ENCODE results near the gene AHSG. TPM values are rescaled to one million over a fixed set of nuclear protein-coding genes. Genes with fewer than 3 reads are reported as not detected.
"Not testable (repeated sequence)": the region's sequence is repeated elsewhere in the genome, so short reads cannot be mapped to it uniquely, and the experiment has no call there.

Gene AHSG
- total RNA-seq, 1 experiment from 2014 or later, result not detected

- DNase-seq (ENCODE audit: extremely low read depth, low read depth), result peak; percentile 59
Measured at GRCh38 chr3:186614597-186615483, 2.0 kb downstream of the AHSG start.

DNA sequence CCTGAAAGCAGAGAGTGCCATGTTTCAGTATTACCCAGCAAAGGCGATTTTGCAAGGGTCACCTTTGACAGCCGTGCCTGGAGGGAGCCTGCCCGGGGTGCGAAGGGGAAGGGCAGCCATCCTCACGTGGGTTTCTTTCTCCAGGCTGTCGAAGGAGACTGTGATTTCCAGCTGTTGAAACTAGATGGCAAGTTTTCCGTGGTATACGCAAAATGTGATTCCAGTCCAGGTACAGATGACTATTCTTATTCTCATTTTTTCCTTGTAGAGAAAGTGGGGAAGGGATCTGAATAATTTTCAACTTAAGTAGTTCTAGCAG is 3.4 kb downstream of the AHSG start:
- DNase-seq (ENCODE audit: extremely low read depth, low read depth), result no peak

DNA sequence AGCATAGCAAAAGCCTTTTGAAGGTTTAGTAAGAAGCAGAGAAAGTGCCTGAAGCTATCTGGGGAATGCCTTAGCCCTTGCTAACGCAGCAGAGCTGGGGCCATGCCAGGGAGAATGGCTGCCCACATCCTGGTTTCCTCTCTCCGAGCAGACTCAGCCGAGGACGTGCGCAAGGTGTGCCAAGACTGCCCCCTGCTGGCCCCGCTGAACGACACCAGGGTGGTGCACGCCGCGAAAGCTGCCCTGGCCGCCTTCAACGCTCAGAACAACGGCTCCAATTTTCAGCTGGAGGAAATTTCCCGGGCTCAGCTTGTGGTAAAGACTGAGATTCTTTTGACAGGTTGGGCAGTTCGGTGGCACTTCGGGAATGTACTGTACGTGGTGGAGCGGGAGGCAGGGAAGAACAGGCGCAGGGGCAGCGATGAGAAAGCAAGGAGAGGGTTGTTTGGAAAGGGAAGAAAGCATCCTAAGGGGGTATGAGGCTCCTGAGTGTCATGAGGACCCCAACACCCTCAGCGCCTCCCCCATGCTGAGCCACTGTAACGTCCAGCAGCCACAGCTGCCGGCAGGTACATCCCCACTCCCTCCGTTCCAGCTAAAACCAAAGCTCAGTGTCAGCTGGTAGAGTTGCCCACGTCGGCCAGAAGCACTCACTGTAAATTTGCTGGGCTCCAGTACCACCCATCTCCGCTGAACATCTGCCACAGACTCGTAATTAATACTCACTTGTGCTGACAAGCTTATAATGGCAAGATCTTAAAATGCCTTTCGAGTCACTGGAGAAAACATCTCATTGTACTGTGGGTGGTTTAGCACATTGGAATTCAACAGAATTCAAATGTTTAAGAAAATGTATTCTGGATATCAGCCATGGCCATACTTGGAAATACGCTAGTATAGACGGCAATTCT is 4.4 kb downstream of the AHSG start:
- DNase-seq (ENCODE audit: extremely low read depth, low read depth), result peak; percentile 79

GRCh38 chr3:186618318-186618938 is 5.6 kb downstream of the AHSG start:
- no peak for DNase-seq (ENCODE audit: extremely low read depth, low read depth)

DNA sequence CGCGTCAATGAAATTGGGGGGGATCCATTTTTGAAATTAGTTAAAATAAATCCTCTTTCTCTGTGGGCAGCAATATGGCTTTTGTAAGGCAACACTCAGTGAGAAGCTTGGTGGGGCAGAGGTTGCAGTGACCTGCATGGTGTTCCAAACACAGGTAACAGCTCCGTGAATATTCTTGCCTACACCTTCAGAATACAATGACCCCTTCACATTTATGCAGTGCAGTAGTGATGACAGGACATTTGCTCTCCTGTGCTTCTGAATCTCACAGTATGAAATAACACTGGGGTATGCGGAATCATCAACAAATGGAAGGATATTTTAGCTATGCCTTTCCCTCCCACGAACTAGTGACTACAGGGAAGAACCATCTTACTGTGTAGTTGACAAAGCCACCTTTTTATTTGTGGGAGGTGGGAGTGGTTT is 6.9 kb downstream of the AHSG start:
- DNase-seq (ENCODE audit: extremely low read depth, low read depth), result no peak

DNA sequence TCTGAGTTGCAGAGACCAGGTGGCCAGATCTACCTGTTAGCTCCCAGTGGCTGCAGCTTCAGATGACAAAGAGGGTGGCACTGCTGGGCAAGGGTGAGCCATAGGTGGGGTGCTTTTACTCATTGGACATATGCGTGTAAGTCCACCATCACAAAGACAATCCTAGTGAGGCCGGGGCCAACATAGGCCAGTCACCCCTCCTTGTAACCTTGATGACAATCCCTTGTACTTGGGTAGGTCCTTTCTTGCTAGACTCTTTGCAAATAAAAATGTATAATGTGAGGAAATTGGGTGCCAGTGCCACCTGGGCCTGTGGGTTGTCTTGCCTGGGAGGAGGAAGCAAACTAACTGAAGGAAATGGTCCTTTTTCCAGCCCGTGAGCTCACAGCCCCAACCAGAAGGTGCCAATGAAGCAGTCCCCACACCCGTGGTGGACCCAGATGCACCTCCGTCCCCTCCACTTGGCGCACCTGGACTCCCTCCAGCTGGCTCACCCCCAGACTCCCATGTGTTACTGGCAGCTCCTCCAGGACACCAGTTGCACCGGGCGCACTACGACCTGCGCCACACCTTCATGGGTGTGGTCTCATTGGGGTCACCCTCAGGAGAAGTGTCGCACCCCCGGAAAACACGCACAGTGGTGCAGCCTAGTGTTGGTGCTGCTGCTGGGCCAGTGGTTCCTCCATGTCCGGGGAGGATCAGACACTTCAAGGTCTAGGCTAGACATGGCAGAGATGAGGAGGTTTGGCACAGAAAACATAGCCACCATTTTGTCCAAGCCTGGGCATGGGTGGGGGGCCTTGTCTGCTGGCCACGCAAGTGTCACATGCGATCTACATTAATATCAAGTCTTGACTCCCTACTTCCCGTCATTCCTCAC is 7.6 kb downstream of the AHSG start:
- DNase-seq (ENCODE audit: extremely low read depth, low read depth), result no peak

DNA sequence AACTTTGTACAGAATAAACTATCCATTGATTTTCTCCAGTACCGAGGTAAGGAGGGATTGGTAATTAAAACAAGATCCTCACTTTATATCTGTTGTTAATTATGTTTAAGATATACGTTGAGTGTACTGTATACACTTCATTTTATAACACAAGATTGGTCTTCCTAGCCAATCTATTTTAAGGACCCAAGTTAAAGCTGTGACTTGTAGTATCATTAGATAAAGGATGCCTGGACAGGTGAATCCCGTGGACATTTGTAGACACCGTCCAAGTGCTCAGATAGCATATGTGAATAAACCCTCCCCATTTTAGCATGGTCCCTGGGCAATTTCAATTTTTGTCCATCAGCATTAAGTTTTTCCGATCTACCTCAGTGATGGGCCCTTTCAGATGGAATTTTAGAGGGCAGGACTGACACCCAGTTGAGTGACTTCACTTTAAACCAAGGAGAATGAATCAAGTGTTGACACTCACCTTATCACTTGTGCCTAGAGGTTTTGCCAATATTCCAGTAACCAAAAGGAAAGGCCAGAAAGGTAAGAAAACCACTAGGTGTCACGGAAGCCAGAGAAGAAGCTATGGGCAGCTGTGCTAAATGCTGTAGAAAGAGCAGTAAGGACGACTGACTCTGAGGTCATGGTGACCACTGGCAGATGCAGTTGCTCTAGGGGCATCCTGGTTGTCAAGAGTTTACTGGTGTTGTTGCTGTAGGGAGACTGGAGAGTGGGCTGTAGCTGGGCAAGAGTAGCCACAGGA is 9.2 kb downstream of the AHSG start:
- no peak for DNase-seq (ENCODE audit: extremely low read depth, low read depth)

- no peak for DNase-seq (ENCODE audit: extremely low read depth, low read depth)
Measured at GRCh38 chr3:186622651-186623310, 9.9 kb downstream of the AHSG start.

DNA sequence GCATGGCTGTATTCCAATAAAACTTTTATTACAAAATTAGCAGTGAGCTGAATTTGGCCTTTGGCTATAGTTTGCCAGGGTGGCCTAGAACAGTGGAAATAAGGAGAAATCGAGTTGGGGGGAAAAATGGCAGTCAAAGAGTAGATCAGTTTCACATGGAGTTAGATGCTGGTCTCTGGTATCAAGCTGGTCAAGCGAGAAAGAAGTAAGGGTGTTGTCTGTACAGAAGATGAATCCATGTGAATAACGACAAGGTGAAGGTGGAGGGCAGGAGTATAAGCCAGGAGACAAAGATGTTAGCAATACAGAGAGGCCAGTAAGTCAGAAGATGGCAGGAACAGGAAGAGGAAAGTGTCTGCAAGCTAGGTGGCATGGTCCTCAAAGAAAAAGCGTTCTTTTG is 11.7 kb downstream of the AHSG start:
- DNase-seq (ENCODE audit: extremely low read depth, low read depth), result no peak

- no peak for DNase-seq (ENCODE audit: extremely low read depth, low read depth)
Measured at GRCh38 chr3:186625600-186626042, 12.8 kb downstream of the AHSG start.

DNA sequence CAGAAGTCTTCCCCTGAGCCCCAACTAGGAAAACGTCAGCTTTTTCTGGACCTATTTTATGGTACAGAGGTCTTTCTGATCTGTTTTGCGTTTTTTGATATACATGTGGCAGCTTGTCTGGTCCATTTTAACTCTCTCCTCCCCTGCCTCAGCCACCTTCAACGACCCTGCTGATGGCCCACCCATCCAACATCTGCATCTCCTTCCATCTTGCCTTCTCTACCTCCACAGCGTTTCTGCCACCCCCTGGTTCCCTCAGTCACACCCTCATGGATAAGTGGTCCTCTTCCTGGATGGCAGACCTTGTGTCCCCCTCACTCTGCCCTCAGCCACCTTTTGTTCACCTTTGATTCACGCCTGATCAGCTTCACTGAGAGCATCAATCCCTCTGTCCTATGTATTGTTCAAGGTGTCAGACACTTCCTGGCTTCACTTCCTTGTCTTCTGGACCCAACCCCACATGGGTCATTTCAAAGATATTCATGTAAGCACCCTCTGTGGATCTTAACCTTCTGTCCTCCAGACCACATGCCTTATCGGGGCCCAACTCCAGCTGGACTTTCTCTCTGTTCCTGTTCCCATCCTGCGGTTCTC is 13.5 kb downstream of the AHSG start:
- no peak for DNase-seq (ENCODE audit: extremely low read depth, low read depth)

- no peak for DNase-seq (ENCODE audit: extremely low read depth, low read depth)
Measured at GRCh38 chr3:186627852-186628414, 15.1 kb downstream of the AHSG start.

DNA sequence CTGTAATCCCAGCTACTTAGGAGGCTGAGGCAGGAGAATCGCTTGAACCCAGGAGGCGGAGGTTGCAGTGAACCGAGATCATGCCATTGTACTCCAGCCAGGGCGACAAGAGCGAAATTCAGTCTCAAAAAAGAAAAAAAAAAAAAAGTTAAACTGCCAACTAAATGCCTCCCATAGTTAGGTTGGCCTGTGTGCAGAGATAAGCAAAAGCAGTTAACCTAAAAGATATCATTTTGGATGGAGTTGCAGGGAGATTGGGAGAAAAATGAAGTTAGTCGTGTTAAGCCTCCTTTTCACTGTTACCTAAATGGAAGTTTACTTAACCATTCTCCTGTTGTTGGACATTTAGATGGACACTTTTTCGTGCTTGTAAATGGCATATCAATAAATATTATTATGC is 15.9 kb downstream of the AHSG start:
- no peak for DNase-seq (ENCODE audit: extremely low read depth, low read depth)

- no peak for DNase-seq (ENCODE audit: extremely low read depth, low read depth)
Measured at GRCh38 chr3:186630950-186631641, 18.2 kb downstream of the AHSG start.

- no peak for DNase-seq (ENCODE audit: extremely low read depth, low read depth)
Measured at GRCh38 chr3:186633481-186633880, 20.6 kb downstream of the AHSG start.

GRCh38 chr3:186634207-186634606 is 21.3 kb downstream of the AHSG start:
- DNase-seq (ENCODE audit: extremely low read depth, low read depth), result not testable (repeated sequence)

DNA sequence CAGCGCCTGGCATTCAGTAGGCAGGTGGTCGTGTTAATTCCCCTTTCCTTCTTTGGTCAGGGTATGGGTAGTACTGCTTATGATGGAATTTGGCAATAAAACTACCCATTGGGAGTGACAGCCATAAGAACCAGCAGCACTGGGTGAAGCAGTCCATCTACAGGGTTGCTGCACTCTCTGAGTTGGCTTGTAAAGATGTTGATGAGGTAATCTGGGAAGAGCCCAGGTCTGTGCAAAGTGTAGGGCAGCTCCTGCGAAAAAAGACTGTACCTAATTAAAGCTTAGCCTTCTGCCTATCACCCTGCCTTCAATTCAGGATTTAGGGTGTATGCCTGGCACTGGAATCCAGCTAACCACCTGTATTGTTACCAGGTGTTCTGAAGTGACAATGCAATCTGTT is 22.7 kb downstream of the AHSG start:
- no peak for DNase-seq (ENCODE audit: extremely low read depth, low read depth)

DNA sequence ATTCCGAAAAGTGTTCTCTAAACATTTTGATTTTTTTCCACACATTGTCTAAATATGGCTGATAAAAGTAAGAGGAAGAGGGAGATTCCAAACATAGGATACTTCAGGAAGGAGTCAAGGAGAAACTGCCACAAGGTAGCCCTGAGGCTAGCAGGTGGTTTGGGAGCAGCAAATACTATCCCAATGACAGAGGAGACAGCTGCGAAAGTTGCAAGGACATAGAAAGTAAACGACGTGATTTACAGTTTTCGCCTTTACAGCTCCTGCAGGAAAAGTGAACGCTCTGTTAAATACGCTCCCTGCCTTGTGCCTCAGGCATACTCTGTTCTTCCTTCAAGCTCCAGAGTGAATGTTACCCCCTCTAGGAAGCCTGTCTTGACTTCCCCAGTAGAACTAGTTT is 23.7 kb downstream of the AHSG start:
- DNase-seq (ENCODE audit: extremely low read depth, low read depth), result no peak

Data from NCI-H460 (cell line).